ENCODE results near the gene IGSF1. TPM values are rescaled to one million over a fixed set of nuclear protein-coding genes. Genes with fewer than 3 reads are reported as not detected.
"Not testable (repeated sequence)": the region's sequence is repeated elsewhere in the genome, so short reads cannot be mapped to it uniquely, and the experiment has no call there.

The IGSF1 gene
- total RNA-seq, 4 donors from 2014 or later: not detected

DNA sequence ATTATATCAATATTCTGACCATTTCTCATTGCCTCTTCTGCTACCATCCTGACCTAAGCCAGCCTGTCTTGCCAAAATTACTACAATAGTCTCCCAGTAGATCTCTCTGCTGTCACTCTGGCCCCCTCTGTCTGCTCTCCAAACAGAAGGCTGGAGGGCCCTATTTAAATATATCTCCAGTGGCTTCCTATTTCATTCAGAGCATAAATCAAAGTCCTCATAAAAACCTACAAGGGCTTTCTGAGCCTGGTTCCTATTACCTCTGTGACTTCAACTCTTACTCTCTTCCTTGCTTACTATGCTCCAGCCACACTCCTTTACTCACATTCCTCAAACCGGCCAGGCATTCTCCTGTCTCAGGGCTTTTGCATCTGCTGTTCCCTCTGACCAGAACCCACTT is 19.0 kb downstream of the IGSF1 start:
- Histone ChIP-seq H3K9me3 (no peaks in the 10 kb centered on the region), H3K36me3 (no peaks in the 10 kb centered on the region), H3K4me1 (no peaks in the 10 kb centered on the region), H3K27ac (no peak overlapping the region), H3K4me3 (no peak overlapping the region), H3K27me3 (no peaks in the 10 kb centered on the region)
- DNase-seq: no peak
- TF ChIP-seq CTCF (IDR thresholded peaks at IDR 0.05) (no peak), POLR2A (IDR thresholded peaks at IDR 0.05) (no peak)

DNA sequence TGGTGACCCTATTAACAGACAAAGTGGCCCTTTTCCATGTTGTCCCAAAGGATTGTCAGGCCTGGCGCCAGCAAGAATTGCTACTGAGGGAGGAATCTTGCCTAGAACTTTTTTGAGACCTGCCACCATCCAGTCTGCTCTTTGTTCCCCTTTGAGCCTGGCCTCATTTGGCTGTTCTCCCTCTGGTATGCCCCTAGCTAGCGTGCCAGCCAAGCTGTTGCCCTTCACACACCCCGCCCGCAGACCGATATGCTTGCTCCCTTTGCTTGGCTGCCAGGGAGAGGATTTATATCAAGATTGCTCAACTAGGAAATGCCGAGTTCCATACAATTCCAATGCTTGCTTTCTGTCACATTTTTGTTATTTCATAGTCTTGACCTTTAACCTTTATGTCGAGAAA is 24.4 kb downstream of the IGSF1 start:
- H3K4me1 ChIP-seq: no peaks in the 10 kb centered on the region
- H3K9me3 ChIP-seq: no peaks in the 10 kb centered on the region
- TF ChIP-seq POLR2A (IDR thresholded peaks at IDR 0.05): no peak
- H3K4me3 ChIP-seq: no peak overlapping the region
- no peak for DNase-seq
- no peaks in the 10 kb centered on the region for H3K36me3 ChIP-seq
- no peaks in the 10 kb centered on the region for H3K27me3 ChIP-seq
- no peak overlapping the region for H3K27ac ChIP-seq

- Histone ChIP-seq H3K27ac (no peak overlapping the region), H3K9me3 (no peaks in the 10 kb centered on the region), H3K4me3 (no peak overlapping the region), H3K36me3 (no peaks in the 10 kb centered on the region), H3K27me3 (no peaks in the 10 kb centered on the region), H3K4me1 (no peaks in the 10 kb centered on the region)
- no peak for DNase-seq
- TF ChIP-seq CTCF (IDR thresholded peaks at IDR 0.05): no peak
- no peak for TF ChIP-seq POLR2A (IDR thresholded peaks at IDR 0.05)
These were observed 25.1 kb downstream of the IGSF1 start for GRCh38 chrX:131264053-131264452.

GRCh38 chrX:131262738-131263679 is 26.1 kb downstream of the IGSF1 start:
- no peak overlapping the region for H3K4me3 ChIP-seq
- no peak for DNase-seq
- no peak for TF ChIP-seq POLR2A (IDR thresholded peaks at IDR 0.05)
- TF ChIP-seq CTCF (IDR thresholded peaks at IDR 0.05): no peak
- no peaks in the 10 kb centered on the region for H3K27me3 ChIP-seq
- H3K4me1 ChIP-seq: no peaks in the 10 kb centered on the region
- no peak overlapping the region for H3K27ac ChIP-seq
- no peaks in the 10 kb centered on the region for H3K9me3 ChIP-seq
- no peaks in the 10 kb centered on the region for H3K36me3 ChIP-seq

- H3K4me1 ChIP-seq: no peaks in the 10 kb centered on the region
- no peaks in the 10 kb centered on the region for H3K27me3 ChIP-seq
- DNase-seq: no peak
- no peak overlapping the region for H3K27ac ChIP-seq
- H3K36me3 ChIP-seq: no peaks in the 10 kb centered on the region
- no peak overlapping the region for H3K4me3 ChIP-seq
- H3K9me3 ChIP-seq: no peaks in the 10 kb centered on the region
- TF ChIP-seq CTCF (IDR thresholded peaks at IDR 0.05): no peak
- TF ChIP-seq POLR2A (IDR thresholded peaks at IDR 0.05): no peak
These were observed 26.9 kb downstream of the IGSF1 start for GRCh38 chrX:131262200-131262599.

DNA sequence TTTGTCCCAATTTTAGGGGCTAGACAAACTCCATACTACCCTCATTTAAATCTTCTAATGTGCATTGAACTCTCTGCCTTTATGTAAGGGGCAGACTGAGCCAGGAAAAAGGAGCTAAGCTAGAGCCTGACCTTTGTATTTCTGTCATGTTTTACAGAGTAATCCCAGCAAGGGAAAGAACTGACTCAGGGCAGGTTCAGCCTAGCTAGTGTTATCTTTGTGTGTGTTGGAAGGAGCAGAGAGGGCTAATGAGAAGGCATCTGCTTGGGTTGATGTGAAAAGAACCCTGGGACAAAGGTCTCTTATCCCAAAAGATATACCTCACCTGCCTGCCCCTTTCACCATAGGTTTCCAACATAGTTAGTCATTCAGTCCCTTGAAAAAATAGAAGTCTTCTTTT is 31.7 kb downstream of the IGSF1 start:
- no peak for TF ChIP-seq POLR2A (IDR thresholded peaks at IDR 0.05)
- no peak for TF ChIP-seq CTCF (IDR thresholded peaks at IDR 0.05)
- Histone ChIP-seq H3K4me3 (no peak overlapping the region), H3K27me3 (no peaks in the 10 kb centered on the region), H3K4me1 (no peaks in the 10 kb centered on the region), H3K9me3 (no peaks in the 10 kb centered on the region), H3K36me3 (no peaks in the 10 kb centered on the region), H3K27ac (no peak overlapping the region)
- DNase-seq: no peak

DNA sequence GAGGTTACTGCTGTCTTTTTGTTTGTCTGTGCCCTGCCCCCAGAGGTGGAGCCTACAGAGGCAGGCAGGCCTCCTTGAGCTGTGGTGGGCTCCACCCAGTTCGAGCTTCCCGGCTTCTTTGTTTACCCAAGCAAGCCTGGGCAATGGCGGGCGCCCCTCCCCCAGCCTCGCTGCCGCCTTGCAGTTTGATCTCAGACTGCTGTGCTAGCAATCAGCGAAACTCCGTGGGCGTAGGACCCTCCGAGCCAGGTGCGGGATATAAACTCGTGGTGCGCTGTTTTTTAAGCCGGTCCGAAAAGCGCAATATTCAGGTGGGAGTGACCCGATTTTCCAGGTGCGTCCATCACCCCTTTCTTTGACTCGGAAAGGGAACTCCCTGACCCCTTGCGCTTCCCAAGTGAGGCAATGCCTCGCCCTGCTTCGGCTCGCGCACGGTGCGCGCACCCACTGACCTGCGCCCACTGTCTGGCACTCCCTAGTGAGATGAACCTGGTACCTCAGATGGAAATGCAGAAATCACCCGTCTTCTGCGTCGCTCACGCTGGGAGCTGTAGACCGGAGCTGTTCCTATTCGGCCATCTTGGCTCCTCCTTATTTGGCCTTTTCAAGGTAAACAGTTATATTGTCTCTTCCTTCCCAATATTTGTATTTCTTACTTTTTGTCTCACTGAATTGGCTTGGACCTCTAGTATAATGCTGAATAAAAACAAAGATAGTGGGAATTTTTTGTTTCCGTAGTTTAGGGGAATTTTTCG is 37.9 kb downstream of the IGSF1 start:
- not testable (repeated sequence) for DNase-seq, H3K4me1 ChIP-seq, H3K4me3 ChIP-seq, H3K9me3 ChIP-seq, H3K27ac ChIP-seq, H3K36me3 ChIP-seq, H3K27me3 ChIP-seq

Measured in Peyer's patch (tissue), 4 donors.